ENCODE data around the gene CEP192.

The CEP192 gene

GRCh38 chr18:13124411-13124810 is 133.2 kb downstream of the CEP192 start:
- Histone ChIP-seq H3K4ac (ENCODE audit: low read depth, low read length) (no peak overlapping the region), H3K27me3 (ENCODE audit: insufficient read depth, low read length, poor library complexity) (no peaks in the 10 kb centered on the region), H3K23ac (ENCODE audit: low read length) (no peak overlapping the region), H3K79me1 (ENCODE audit: low read length) (no peaks in the 10 kb centered on the region), H3K36me3 (ENCODE audit: control insufficient read depth, insufficient read depth, low read length) (no peaks in the 10 kb centered on the region), H4K5ac (ENCODE audit: low read length) (no peak overlapping the region), H2AK5ac (ENCODE audit: low read length) (no peak overlapping the region), H3K79me2 (ENCODE audit: control insufficient read depth, insufficient read depth, low read length) (no peaks in the 10 kb centered on the region), H3K18ac (ENCODE audit: low read length) (no peak overlapping the region), H4K8ac (ENCODE audit: low read depth, low read length) (no peak overlapping the region), H3K9ac (ENCODE audit: low read length) (no peak overlapping the region), H3K4me1 (ENCODE audit: control insufficient read depth, low read depth, low read length) (no peaks in the 10 kb centered on the region), H2BK5ac (ENCODE audit: low read length) (no peak overlapping the region), H2BK120ac (ENCODE audit: low read depth, low read length) (no peak overlapping the region), H3K4me2 (ENCODE audit: low read length) (no peak overlapping the region), H3K56ac (ENCODE audit: low read length) (no peak overlapping the region), H3K27ac (ENCODE audit: low read depth, low read length) (no peak overlapping the region), H2BK15ac (replicated peaks; ENCODE audit: low read depth) (no peak overlapping the region), H3K4me3 (ENCODE audit: low read length) (no peak overlapping the region)
- WGBS (ENCODE audit: extremely low coverage, insufficient coverage, low lambda C conversion rate), result no CpG with 5 or more reads among the region's 8 CpGs
- no peak for DNase-seq

DNA sequence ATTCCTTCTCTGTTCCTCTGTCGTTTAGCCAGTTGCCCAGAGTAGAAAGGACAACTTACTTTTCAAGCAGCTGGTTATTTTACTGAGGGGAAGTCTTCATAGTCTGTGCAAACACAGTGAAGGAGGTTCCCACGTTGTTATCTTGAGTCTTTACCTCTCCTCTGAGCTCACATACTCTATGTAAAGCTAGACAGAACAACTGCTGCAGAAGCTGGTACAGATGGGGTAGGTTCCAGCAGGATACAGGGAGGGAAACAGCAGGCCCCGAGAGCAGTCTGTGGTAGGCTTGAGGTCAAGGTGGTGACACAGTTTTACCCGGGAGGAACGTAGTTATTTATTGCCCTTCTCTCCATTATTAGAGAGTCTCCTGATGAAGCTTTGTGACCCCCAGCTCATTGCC is 134.0 kb downstream of the CEP192 start:
- Histone ChIP-seq H3K4me2 (ENCODE audit: low read length) (no peak overlapping the region), H2BK5ac (ENCODE audit: low read length) (no peak overlapping the region), H2AK5ac (ENCODE audit: low read length) (no peak overlapping the region), H4K5ac (ENCODE audit: low read length) (no peak overlapping the region), H3K56ac (ENCODE audit: low read length) (no peak overlapping the region), H2BK120ac (ENCODE audit: low read depth, low read length) (no peak overlapping the region), H4K8ac (ENCODE audit: low read depth, low read length) (no peak overlapping the region), H3K27me3 (ENCODE audit: insufficient read depth, low read length, poor library complexity) (no peaks in the 10 kb centered on the region), H3K79me1 (ENCODE audit: low read length) (no peaks in the 10 kb centered on the region), H3K4me3 (ENCODE audit: low read length) (no peak overlapping the region), H3K79me2 (ENCODE audit: control insufficient read depth, insufficient read depth, low read length) (no peaks in the 10 kb centered on the region), H3K23ac (ENCODE audit: low read length) (no peak overlapping the region), H3K18ac (ENCODE audit: low read length) (no peak overlapping the region), H3K9ac (ENCODE audit: low read length) (no peak overlapping the region), H3K36me3 (ENCODE audit: control insufficient read depth, insufficient read depth, low read length) (no peaks in the 10 kb centered on the region), H3K4ac (ENCODE audit: low read depth, low read length) (no peak overlapping the region), H2BK15ac (replicated peaks; ENCODE audit: low read depth) (no peak overlapping the region), H3K4me1 (ENCODE audit: control insufficient read depth, low read depth, low read length) (no peaks in the 10 kb centered on the region), H3K27ac (ENCODE audit: low read depth, low read length) (no peak overlapping the region)
- WGBS (ENCODE audit: extremely low coverage, insufficient coverage, low lambda C conversion rate), result no CpG with 5 or more reads among the region's 5 CpGs
- no peak for DNase-seq

GRCh38 chr18:13126966-13127598 is 135.9 kb downstream of the CEP192 start:
- Histone ChIP-seq H3K4ac (ENCODE audit: low read depth, low read length) (no peak overlapping the region), H3K23ac (ENCODE audit: low read length) (no peak overlapping the region), H3K79me2 (ENCODE audit: control insufficient read depth, insufficient read depth, low read length) (no peaks in the 10 kb centered on the region), H3K9ac (ENCODE audit: low read length) (no peak overlapping the region), H3K18ac (ENCODE audit: low read length) (no peak overlapping the region), H3K27ac (ENCODE audit: low read depth, low read length) (no peak overlapping the region), H3K4me2 (ENCODE audit: low read length) (no peak overlapping the region), H2BK120ac (ENCODE audit: low read depth, low read length) (no peak overlapping the region), H2AK5ac (ENCODE audit: low read length) (no peak overlapping the region), H4K8ac (ENCODE audit: low read depth, low read length) (no peak overlapping the region), H3K27me3 (ENCODE audit: insufficient read depth, low read length, poor library complexity) (no peaks in the 10 kb centered on the region), H3K4me3 (ENCODE audit: low read length) (no peak overlapping the region), H2BK5ac (ENCODE audit: low read length) (no peak overlapping the region), H2BK15ac (replicated peaks; ENCODE audit: low read depth) (no peak overlapping the region), H3K4me1 (ENCODE audit: control insufficient read depth, low read depth, low read length) (no peaks in the 10 kb centered on the region), H3K36me3 (ENCODE audit: control insufficient read depth, insufficient read depth, low read length) (no peaks in the 10 kb centered on the region), H4K5ac (ENCODE audit: low read length) (no peak overlapping the region), H3K56ac (ENCODE audit: low read length) (no peak overlapping the region), H3K79me1 (ENCODE audit: low read length) (no peaks in the 10 kb centered on the region)
- no CpG with 5 or more reads among the region's 17 CpGs for WGBS (ENCODE audit: extremely low coverage, insufficient coverage, low lambda C conversion rate)
- DNase-seq, result no peak

GRCh38 chr18:13131283-13131682 is 140.1 kb downstream of the CEP192 start:
- no peak overlapping the region for H4K5ac ChIP-seq (ENCODE audit: low read length)
- no peak overlapping the region for H2BK15ac ChIP-seq (replicated peaks; ENCODE audit: low read depth)
- H3K4me2 ChIP-seq (ENCODE audit: low read length), result no peak overlapping the region
- no peak overlapping the region for H2AK5ac ChIP-seq (ENCODE audit: low read length)
- no peak overlapping the region for H3K4me3 ChIP-seq (ENCODE audit: low read length)
- DNase-seq, result no peak
- no peak overlapping the region for H2BK5ac ChIP-seq (ENCODE audit: low read length)
- H3K27ac ChIP-seq (ENCODE audit: low read depth, low read length), result no peak overlapping the region
- no peak overlapping the region for H3K18ac ChIP-seq (ENCODE audit: low read length)
- H3K9ac ChIP-seq (ENCODE audit: low read length), result no peak overlapping the region
- no peak overlapping the region for H3K23ac ChIP-seq (ENCODE audit: low read length)
- no peak overlapping the region for H4K8ac ChIP-seq (ENCODE audit: low read depth, low read length)
- H3K4me1 ChIP-seq (ENCODE audit: control insufficient read depth, low read depth, low read length), result no peaks in the 10 kb centered on the region
- H2BK120ac ChIP-seq (ENCODE audit: low read depth, low read length), result no peak overlapping the region
- no peaks in the 10 kb centered on the region for H3K36me3 ChIP-seq (ENCODE audit: control insufficient read depth, insufficient read depth, low read length)
- H3K56ac ChIP-seq (ENCODE audit: low read length), result no peak overlapping the region
- no CpG with 5 or more reads among the region's 6 CpGs for WGBS (ENCODE audit: extremely low coverage, insufficient coverage, low lambda C conversion rate)
- H3K79me2 ChIP-seq (ENCODE audit: control insufficient read depth, insufficient read depth, low read length), result no peaks in the 10 kb centered on the region
- no peaks in the 10 kb centered on the region for H3K79me1 ChIP-seq (ENCODE audit: low read length)
- H3K4ac ChIP-seq (ENCODE audit: low read depth, low read length), result no peak overlapping the region
- H3K27me3 ChIP-seq (ENCODE audit: insufficient read depth, low read length, poor library complexity), result no peaks in the 10 kb centered on the region

DNA sequence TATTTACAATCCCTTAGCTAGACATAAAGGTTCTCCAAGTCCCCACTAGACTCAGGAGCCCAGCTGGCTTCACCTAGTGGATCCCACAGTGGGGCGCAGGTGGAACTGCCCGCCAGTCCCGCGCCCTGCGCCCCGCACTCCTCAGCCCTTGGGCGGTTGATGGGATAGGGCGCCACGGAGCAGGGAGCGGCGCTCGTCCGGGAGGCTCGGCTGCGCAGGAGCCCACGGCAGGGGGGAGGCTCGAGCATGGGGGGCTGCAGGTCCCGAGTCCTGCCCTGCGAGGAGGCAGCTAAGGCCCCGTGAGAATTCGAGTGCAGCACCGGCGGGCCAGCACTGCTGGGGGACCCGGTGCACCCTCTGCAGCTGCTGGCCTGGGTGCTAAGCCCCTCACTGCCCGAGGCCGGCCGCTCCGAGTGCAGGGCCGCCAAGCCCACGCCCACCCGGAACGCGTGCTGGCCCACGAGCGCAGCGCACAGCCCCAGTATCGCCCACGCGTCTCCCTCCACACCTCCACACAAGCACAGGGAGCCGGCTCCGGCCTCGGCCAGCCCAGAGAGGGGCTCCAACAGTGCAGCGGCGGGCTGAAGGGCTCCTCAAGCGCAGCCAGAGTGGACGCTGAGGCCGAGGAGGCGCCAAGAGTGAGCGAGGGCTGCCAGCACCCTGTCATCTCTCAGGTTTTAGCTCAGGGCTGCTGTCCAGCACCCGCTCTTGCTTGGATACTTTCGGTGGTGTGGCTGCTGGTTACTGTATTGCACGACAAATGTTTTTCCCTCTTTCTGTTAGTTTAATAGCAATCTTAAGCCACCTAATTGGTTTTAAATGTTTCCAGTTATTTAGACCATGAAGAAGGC is 143.6 kb downstream of the CEP192 start:
- Histone ChIP-seq H4K8ac (ENCODE audit: low read depth, low read length) (no peak overlapping the region), H3K23ac (ENCODE audit: low read length) (no peak overlapping the region), H3K4ac (ENCODE audit: low read depth, low read length) (no peak overlapping the region), H2BK120ac (ENCODE audit: low read depth, low read length) (no peak overlapping the region), H3K27me3 (ENCODE audit: insufficient read depth, low read length, poor library complexity) (no peaks in the 10 kb centered on the region), H2BK5ac (ENCODE audit: low read length) (no peak overlapping the region), H3K4me3 (ENCODE audit: low read length) (no peak overlapping the region), H3K36me3 (ENCODE audit: control insufficient read depth, insufficient read depth, low read length) (no peaks in the 10 kb centered on the region), H3K79me1 (ENCODE audit: low read length) (no peaks in the 10 kb centered on the region), H3K4me1 (ENCODE audit: control insufficient read depth, low read depth, low read length) (no peaks in the 10 kb centered on the region), H3K9ac (ENCODE audit: low read length) (no peak overlapping the region), H3K18ac (ENCODE audit: low read length) (no peak overlapping the region), H4K5ac (ENCODE audit: low read length) (no peak overlapping the region), H2BK15ac (replicated peaks; ENCODE audit: low read depth) (no peak overlapping the region), H3K27ac (ENCODE audit: low read depth, low read length) (no peak overlapping the region), H3K56ac (ENCODE audit: low read length) (no peak overlapping the region), H3K79me2 (ENCODE audit: control insufficient read depth, insufficient read depth, low read length) (no peaks in the 10 kb centered on the region), H2AK5ac (ENCODE audit: low read length) (no peak overlapping the region), H3K4me2 (ENCODE audit: low read length) (no peak overlapping the region)
- WGBS (ENCODE audit: extremely low coverage, insufficient coverage, low lambda C conversion rate), result no CpG with 5 or more reads among the region's 52 CpGs
- no peak for DNase-seq
